Chondrocyte (in vitro differentiated cells): Measurements from ENCODE around the gene MAP2K3. TPM values are rescaled to one million over a fixed set of nuclear protein-coding genes. Genes with fewer than 3 reads are reported as not detected.
"Not testable (repeated sequence)": the region's sequence is repeated elsewhere in the genome, so short reads cannot be mapped to it uniquely, and the experiment has no call there.

Experiments
- DNase-seq: peaks from one replicate; pipeline ENCODE4 v3.0.0; 2021; ENCODE audit warnings: mixed read lengths, low spot score
- H3K27ac Mint-ChIP-seq: one replicate; pipeline ENCODE4 v1.8.0; 2021; ENCODE audit warnings: mild to moderate bottlenecking, moderate library complexity, mixed read lengths; ENCODE audit not compliant: unreplicated experiment
- H3K27me3 Mint-ChIP-seq: 2 replicates; pipeline ENCODE4 v1.8.0; 2021; ENCODE audit warnings: low read depth, mixed read lengths
- H3K36me3 Mint-ChIP-seq: 2 replicates; pipeline ENCODE4 v1.8.0; 2021; ENCODE audit warnings: low read depth, mixed read lengths
- H3K4me1 Mint-ChIP-seq: 2 replicates; pipeline ENCODE4 v1.8.0; 2021; ENCODE audit warnings: low read depth, mild to moderate bottlenecking, mixed read lengths
- H3K4me3 Mint-ChIP-seq: one replicate; pipeline ENCODE4 v1.8.0; 2021; ENCODE audit warnings: mild to moderate bottlenecking, moderate library complexity, mixed read lengths; ENCODE audit not compliant: unreplicated experiment
- H3K9me3 Mint-ChIP-seq: 2 replicates; pipeline ENCODE4 v1.8.0; 2021; ENCODE audit warnings: low read depth, mixed read lengths
- CTCF ChIP-seq: fragments of 200-600 bp; sonication (generic); IDR thresholded peaks from 2 replicates; pipeline ENCODE4 v1.5.0; 2021; ENCODE audit warnings: antibody characterized with exemption, mild to moderate bottlenecking, moderate library complexity
- total RNA-seq: library from RNA; stranded (reverse); gene quantifications from 3 replicates; pipeline ENCODE4 v1.2.1, GENCODE V29; 2021

Gene MAP2K3
- total RNA-seq, 1 donor from 2014 or later: 35.9 TPM

GRCh38 chr17:21304091-21304490 is 19.6 kb downstream of the MAP2K3 start:
- Mint-ChIP-seq H3K4me3 (no peak overlapping the region), H3K27ac (no peak overlapping the region), H3K27me3 (no peaks in the 10 kb centered on the region), H3K4me1 (no peaks in the 10 kb centered on the region), H3K9me3 (peaks cover 14% of the 10 kb centered on the region), H3K36me3 (peaks cover 26% of the 10 kb centered on the region)
- no peak for TF ChIP-seq CTCF
- DNase-seq: peak; percentile 97

GRCh38 chr17:21304551-21305151 is 20.1 kb downstream of the MAP2K3 start:
- Mint-ChIP-seq H3K9me3 (peaks cover 14% of the 10 kb centered on the region), H3K36me3 (peaks cover 27% of the 10 kb centered on the region)
- H3K4me1 Mint-ChIP-seq, H3K4me3 Mint-ChIP-seq, H3K27me3 Mint-ChIP-seq, H3K27ac Mint-ChIP-seq: not testable (repeated sequence)
- DNase-seq: peak; percentile 91

DNA sequence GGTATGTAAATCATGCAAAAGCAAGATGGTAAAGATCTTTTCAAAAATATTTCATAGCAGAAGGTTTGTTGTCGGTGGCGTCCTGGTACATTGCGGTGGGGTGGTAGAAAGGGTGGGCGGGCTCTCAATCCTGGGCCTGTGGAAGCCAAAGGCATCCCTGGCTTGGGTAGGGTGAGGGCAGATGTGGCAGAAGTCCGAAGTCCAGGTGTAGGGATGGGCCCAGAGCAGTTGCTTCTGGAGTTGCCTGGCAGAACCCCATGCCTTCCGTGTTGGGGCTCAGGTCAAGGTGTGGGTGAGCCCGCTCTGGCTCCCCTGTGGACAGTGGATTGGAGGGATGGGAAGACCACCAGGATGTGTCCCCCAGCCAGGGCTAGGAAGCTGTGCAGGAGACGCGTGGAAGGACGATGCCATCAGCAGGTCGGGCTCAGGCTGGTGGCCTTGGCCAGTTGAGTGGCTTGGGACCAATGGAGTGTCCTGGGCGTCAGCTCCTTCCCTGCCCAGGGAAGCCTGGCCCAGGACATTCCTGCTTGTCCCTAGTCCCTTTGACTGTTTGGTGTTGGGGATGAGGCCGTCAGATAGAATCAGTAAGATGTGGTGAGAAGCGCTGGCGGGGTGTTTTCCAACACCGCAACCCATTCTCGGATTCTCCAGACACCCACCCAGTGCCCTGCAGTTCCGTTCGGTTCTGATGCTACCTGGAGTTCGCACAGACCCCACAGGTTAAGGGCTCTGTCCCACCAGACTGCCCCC is 21.1 kb downstream of the MAP2K3 start:
- not testable (repeated sequence) for H3K27ac Mint-ChIP-seq

DNA sequence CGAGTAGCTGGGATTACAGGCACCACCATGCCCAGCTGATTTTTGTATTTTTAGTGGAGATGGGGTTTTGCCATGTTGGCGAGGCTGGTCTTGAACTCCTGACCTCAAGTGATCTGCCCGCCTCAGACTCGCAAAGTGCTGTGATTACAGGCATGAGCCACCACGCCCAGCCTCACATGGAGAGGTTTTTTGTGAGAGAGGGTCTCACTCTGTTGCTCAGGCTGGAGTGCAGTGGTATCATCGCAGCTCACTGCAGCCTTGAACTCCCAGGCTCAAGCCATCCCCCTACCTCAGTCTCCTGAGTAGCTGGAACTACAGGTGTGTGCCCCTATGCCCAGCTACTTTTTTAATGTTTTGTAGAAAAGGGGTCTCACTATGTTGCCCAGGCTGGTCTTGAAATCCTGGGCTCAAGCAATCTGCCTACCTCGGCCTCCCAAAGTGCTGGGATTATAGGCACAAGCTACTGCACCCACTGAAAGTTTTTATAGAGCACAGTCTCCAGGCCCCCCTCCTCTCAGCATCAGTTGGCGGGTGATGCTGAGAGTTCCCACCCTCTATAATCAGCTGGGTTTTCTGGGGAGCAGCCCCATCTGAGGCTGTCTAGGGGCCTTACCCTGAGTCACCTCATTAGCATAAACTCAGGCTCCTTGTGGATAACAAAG is 22.2 kb downstream of the MAP2K3 start:
- DNase-seq: peak; percentile 71
- not testable (repeated sequence) for H3K4me3 Mint-ChIP-seq, H3K27me3 Mint-ChIP-seq, H3K27ac Mint-ChIP-seq, H3K9me3 Mint-ChIP-seq, H3K4me1 Mint-ChIP-seq
- peaks cover 23% of the 10 kb centered on the region for H3K36me3 Mint-ChIP-seq

More for the DNA sequence above, 21.1 kb downstream of the MAP2K3 start:
- peaks cover 27% of the 10 kb centered on the region for H3K36me3 Mint-ChIP-seq
- peaks cover 10% of the 10 kb centered on the region for H3K9me3 Mint-ChIP-seq
- H3K4me1 Mint-ChIP-seq, H3K27me3 Mint-ChIP-seq, H3K4me3 Mint-ChIP-seq: not testable (repeated sequence)
- peak; percentile 78 for DNase-seq

- H3K4me3 Mint-ChIP-seq, H3K4me1 Mint-ChIP-seq, H3K9me3 Mint-ChIP-seq, H3K27ac Mint-ChIP-seq, H3K27me3 Mint-ChIP-seq: not testable (repeated sequence)
- peak; percentile 37 for DNase-seq
- peaks cover 23% of the 10 kb centered on the region for H3K36me3 Mint-ChIP-seq
These were observed 22.7 kb downstream of the MAP2K3 start for GRCh38 chr17:21307273-21307625.

DNA sequence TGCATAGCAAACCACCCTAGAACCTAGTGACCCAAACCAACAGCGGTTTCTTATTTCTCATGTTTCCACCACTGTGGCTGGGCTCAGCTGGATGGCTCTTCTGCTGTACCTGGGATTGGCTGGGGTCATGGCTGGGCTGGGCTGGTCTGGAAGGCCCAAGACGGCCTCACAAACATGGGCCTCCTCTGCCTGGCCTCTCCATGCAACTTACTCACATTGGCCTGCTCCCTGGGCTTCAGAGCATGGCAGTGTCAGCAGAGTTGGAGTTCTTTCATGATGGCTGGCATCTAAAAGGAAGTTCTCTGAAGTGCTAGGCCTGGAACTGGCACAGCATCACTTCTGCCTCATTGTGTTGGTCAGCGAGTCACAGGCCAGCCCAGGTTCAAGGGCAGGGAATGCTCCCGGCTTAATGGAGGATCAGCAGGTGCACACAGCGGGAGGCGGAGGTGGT is 24.4 kb downstream of the MAP2K3 start:
- H3K9me3 Mint-ChIP-seq, H3K4me3 Mint-ChIP-seq, H3K27ac Mint-ChIP-seq, H3K27me3 Mint-ChIP-seq, H3K4me1 Mint-ChIP-seq: not testable (repeated sequence)
- peak; percentile 55 for DNase-seq
- peaks cover 18% of the 10 kb centered on the region for H3K36me3 Mint-ChIP-seq

DNA sequence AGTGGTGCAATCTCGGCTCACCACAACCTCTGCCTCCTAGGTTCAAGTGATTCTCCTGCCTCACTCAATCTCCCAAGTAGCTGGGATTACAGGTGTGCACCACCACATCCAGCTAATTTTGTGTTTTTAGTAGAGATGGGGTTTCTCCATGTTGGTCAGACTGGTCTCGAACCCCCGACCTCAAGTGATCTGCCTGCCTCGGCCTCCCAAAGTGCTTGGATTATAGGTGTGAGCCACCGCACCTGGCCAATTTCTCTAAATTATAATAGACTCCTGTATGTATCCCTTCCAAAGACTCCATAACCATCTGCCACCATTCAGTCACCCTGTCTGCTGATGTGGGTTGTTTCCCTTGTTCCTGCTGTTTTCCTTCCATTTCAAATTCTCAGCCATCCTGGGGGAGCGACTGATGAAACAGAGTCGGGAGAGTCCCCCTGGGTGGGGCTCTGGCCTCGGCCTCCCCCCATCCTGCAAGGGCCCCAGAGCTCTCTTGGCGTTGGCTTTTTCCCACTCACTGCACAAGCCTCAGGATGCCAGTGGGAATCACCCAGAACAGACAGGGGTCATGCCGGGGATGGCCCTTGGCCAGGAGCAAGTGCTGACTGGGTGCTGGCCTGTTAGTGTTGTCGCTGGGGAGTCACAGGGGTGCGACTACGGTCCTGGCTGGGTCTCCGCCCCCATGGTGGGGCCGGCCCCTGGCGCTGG is 25.7 kb downstream of the MAP2K3 start:
- H3K27ac Mint-ChIP-seq, H3K4me1 Mint-ChIP-seq, H3K9me3 Mint-ChIP-seq, H3K27me3 Mint-ChIP-seq, H3K4me3 Mint-ChIP-seq: not testable (repeated sequence)
- DNase-seq: peak; percentile 41
- peaks cover 18% of the 10 kb centered on the region for H3K36me3 Mint-ChIP-seq

GRCh38 chr17:21310766-21311602 is 26.5 kb downstream of the MAP2K3 start:
- not testable (repeated sequence) for H3K27me3 Mint-ChIP-seq, H3K4me1 Mint-ChIP-seq
- peak; percentile 37 for DNase-seq

More at GRCh38 chr17:21310766-21311602, 26.5 kb downstream of the MAP2K3 start:
- H3K36me3 Mint-ChIP-seq: peaks cover 15% of the 10 kb centered on the region
- H3K4me3 Mint-ChIP-seq, H3K9me3 Mint-ChIP-seq, H3K27ac Mint-ChIP-seq: not testable (repeated sequence)
